Endothelial cell of umbilical vein (primary cell): ENCODE results near the gene IRS1. TPM values are rescaled to one million over a fixed set of nuclear protein-coding genes. Genes with fewer than 3 reads are reported as not detected.

Experiments used
- BruUV-seq: library from RNA; stranded (reverse); fragments of 400-500 nt; replicated peaks from 2 replicates; lab custom pipeline; 2021; lab: Mats Ljungman, UMichigan
- CTCF ChIA-PET: fragments of 300-600, 350-600 bp; sonication (Branson Sonifier 250); formaldehyde crosslinking; loops from one replicate; lab custom pipeline; 2021; ENCODE audit warnings: antibody characterized with exemption, inconsistent platforms; lab: Charles Lee
- POLR2A ChIA-PET: fragments of 300-600, 350-600 bp; sonication (Branson Sonifier 250); formaldehyde crosslinking; loops from one replicate; lab custom pipeline; 2021; ENCODE audit warnings: antibody characterized with exemption, inconsistent platforms; lab: Charles Lee
- DNase-seq: peaks from one replicate; pipeline ENCODE4 v3.0.0-alpha.2; 2011; ENCODE audit warnings: low read depth, low spot score
- FAIRE-seq: peaks from 2 replicates; lab custom pipeline; 2011; peaks lifted over from hg19 to GRCh38; lab: Jason Lieb, UNC
- H2AFZ ChIP-seq: 2 replicates; pipeline ENCODE4 v1.6.0; 2012; ENCODE audit warnings: low read depth, low read length, control low read depth, inconsistent platforms
- H3K27ac ChIP-seq: 2 replicates; pipeline ENCODE4 v1.5.1; 2011; ENCODE audit warnings: low read depth, mild to moderate bottlenecking, control low read depth, low read length, moderate library complexity; ENCODE audit not compliant: insufficient read depth
- H3K27me3 ChIP-seq, 2 experiments: 2 replicates each; pipeline versions ENCODE4 v1.6.0 to v1.6.1; 2011; ENCODE audit warnings: low read length in 2 of 2, mixed read lengths in 1 of 2; ENCODE audit not compliant: control insufficient read depth in 2 of 2, insufficient read depth in 2 of 2
- H3K36me3 ChIP-seq, 2 experiments: 2 replicates in 1 of 2; 3 replicates in 1 of 2; pipeline ENCODE4 v1.5.1; 2011; ENCODE audit warnings: low read length in 2 of 2, mild to moderate bottlenecking in 1 of 2, moderate library complexity in 1 of 2; ENCODE audit not compliant: control insufficient read depth in 2 of 2, insufficient read depth in 2 of 2; ENCODE audit errors: extremely low read depth in 1 of 2
- H3K4me1 ChIP-seq: 3 replicates; pipeline ENCODE4 v1.5.1; 2011; ENCODE audit warnings: mild to moderate bottlenecking, low read length; ENCODE audit not compliant: control insufficient read depth, insufficient read depth; ENCODE audit errors: extremely low read depth
- H3K4me2 ChIP-seq: 2 replicates; pipeline ENCODE4 v1.6.1; 2011; ENCODE audit warnings: low read length, control low read depth, mixed read lengths; ENCODE audit not compliant: insufficient read depth
- H3K4me3 ChIP-seq, 3 experiments: fragments of 200-600 bp in 1 of 3; sonication (generic), shearing (Covaris generic) in 1 of 3; replicated peaks in 1 of 3; 2 replicates each; pipeline ENCODE4 v1.5.1; 2011 to 2016; ENCODE audit warnings: control low read depth in 3 of 3, low read length in 3 of 3, mild to moderate bottlenecking in 2 of 3, inconsistent platforms in 1 of 3, low read depth in 1 of 3, moderate library complexity in 1 of 3; ENCODE audit not compliant: insufficient read depth in 1 of 3
- H3K79me2 ChIP-seq: 2 replicates; pipeline ENCODE4 v1.6.0; 2012; ENCODE audit warnings: low read length, inconsistent platforms; ENCODE audit not compliant: control insufficient read depth, insufficient read depth
- H3K9ac ChIP-seq: replicated peaks from 2 replicates; pipeline ENCODE3; 2011; ENCODE audit warnings: low read length, control low read depth; ENCODE audit not compliant: insufficient read depth; ENCODE audit errors: extremely low read depth
- H3K9me1 ChIP-seq: replicated peaks from 3 replicates; pipeline ENCODE4 v1.6.0; 2011; ENCODE audit warnings: mild to moderate bottlenecking, low read length; ENCODE audit not compliant: control insufficient read depth, insufficient read depth; ENCODE audit errors: extremely low read depth
- H3K9me3 ChIP-seq: replicated peaks from 2 replicates; pipeline ENCODE4 v1.5.1; 2012; ENCODE audit warnings: low read length, inconsistent platforms; ENCODE audit not compliant: control insufficient read depth, insufficient read depth
- H4K20me1 ChIP-seq: replicated peaks from 2 replicates; pipeline ENCODE3; 2011; ENCODE audit warnings: mild to moderate bottlenecking, low read length; ENCODE audit not compliant: control insufficient read depth, insufficient read depth; ENCODE audit errors: extremely low read depth
- EZH2 ChIP-seq: IDR thresholded peaks from 2 replicates; pipeline ENCODE4 v1.6.1; 2012; ENCODE audit warnings: borderline replicate concordance, low read depth, mild to moderate bottlenecking, moderate library complexity, low read length, inconsistent platforms; ENCODE audit not compliant: severe bottlenecking
- FOS ChIP-seq: IDR thresholded peaks from 2 replicates; pipeline ENCODE4 v1.6.1; 2011; ENCODE audit warnings: mild to moderate bottlenecking, low read length, moderate library complexity, borderline replicate concordance; ENCODE audit not compliant: insufficient read depth
- GATA2 ChIP-seq: IDR thresholded peaks from 2 replicates; pipeline ENCODE4 v1.7.0; 2011; ENCODE audit warnings: low read depth, mild to moderate bottlenecking, moderate library complexity, mixed read lengths, low read length; ENCODE audit not compliant: insufficient read length, insufficient read depth
- JUN ChIP-seq: IDR thresholded peaks from 2 replicates; pipeline ENCODE4 v1.6.1; 2011; ENCODE audit warnings: borderline replicate concordance, low read depth; ENCODE audit not compliant: insufficient read length, insufficient read depth
- MYC ChIP-seq: IDR thresholded peaks from one replicate; pipeline ENCODE4 v1.6.1; 2011; ENCODE audit warnings: mild to moderate bottlenecking, low read depth, low read length
- POLR2A ChIP-seq: IDR thresholded peaks from 2 replicates; pipeline ENCODE4 v1.6.1; 2012; ENCODE audit warnings: low read depth, mild to moderate bottlenecking, control low read depth, low read length
- POLR2AphosphoS5 ChIP-seq: IDR thresholded peaks from 2 replicates; pipeline ENCODE4 v1.6.1; 2012; ENCODE audit warnings: low read depth, mild to moderate bottlenecking, control low read depth, low read length, moderate library complexity; ENCODE audit not compliant: insufficient read depth
- dilution Hi-C: fragments of 300-500 bp; cut with MboI; formaldehyde crosslinking; loops from one replicate; pipeline ENCODE4 v1.15.0; 2019; ENCODE audit warnings: low sequenced_read_pairs; ENCODE audit not compliant: extremely low pct_ligation_motif_present
- intact Hi-C: fragments of 100-400 bp; cut with micrococcal nuclease; formaldehyde crosslinking; loops from one replicate; pipeline ENCODE4 v1.10.0; 2022
- polyA plus RNA-seq, 4 experiments: library from polyadenylated mRNA; depleted of rRNA in 3 of 4; stranded (reverse) in 3 of 4; unstranded in 1 of 4; fragments of >200 nt; gene quantifications; 2 replicates each; pipeline versions ENCODE4 v1.2.1 to v1.2.3, GENCODE V29; 2011 to 2012; ENCODE audit warnings: missing spikeins in 1 of 4
- total RNA-seq: library from RNA; stranded (reverse); gene quantifications from 2 replicates; pipeline ENCODE4 v1.2.3, GENCODE V29; 2021
- TF ChIP-seq, protein P1 (sequence below): IDR thresholded peaks from 2 replicates; pipeline ENCODE4 v1.6.1; 2011; ENCODE audit not compliant: insufficient read depth, insufficient read length
- TF ChIP-seq, protein P2 (sequence below), 2 donors: IDR thresholded peaks; 1 replicate in 1 of 2; 2 replicates in 1 of 2; pipeline ENCODE4 v1.5.1; 2011; ENCODE audit warnings: low read length in 2 of 2, mild to moderate bottlenecking in 2 of 2, moderate library complexity in 2 of 2, control low read depth in 1 of 2, inconsistent platforms in 1 of 2, low read depth in 1 of 2; ENCODE audit not compliant: insufficient read depth in 1 of 2; ENCODE audit errors: extremely low read depth in 1 of 2

Gene IRS1
- total and polyA plus RNA-seq, 2 donors (not counting 3 experiments of a cell fraction or from before 2014, with no cell fraction given): 0.10 to 0.11 TPM

DNA sequence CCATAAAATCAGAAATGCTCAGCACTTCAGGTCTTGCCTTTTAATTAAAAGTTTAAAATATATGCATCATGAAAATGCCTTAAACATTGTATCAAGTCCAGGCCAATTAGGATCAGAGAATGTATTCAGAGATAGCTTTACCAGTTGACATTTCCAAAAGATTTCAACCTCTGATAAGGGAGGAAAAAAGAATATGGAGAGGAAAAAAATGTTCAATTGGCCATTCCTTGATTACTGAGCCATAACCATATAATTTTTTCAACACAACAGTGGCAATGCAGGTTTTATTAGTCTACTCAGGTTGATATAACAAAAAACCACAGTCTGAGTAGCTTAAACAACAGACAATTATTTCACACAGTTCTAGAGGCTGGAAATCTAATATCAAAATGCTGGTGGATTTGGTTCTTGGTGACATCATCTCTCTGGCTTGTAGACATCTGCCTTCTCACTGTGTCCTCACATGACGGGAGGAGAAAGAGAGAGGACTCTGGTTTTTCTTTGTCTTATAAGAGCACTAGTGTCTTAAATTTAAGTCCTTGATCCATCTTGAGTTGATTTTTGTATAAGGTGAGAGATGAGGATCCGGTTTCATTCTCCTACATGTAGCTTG, 111.9 kb downstream of the IRS1 start:
- DNase-seq: no peak
- H3K36me3 ChIP-seq: no peaks in the 10 kb centered on the region
- H3K9me3 ChIP-seq: no peaks in the 10 kb centered on the region
- no peak overlapping the region for H3K4me3 ChIP-seq
- BruUV-seq: no TSS peak
- intact Hi-C loops: no loop called here
- no peak overlapping the region for H3K9ac ChIP-seq
- no peaks in the 10 kb centered on the region for H3K27me3 ChIP-seq
- ChIA-PET CTCF (no interaction called here), POLR2A (no interaction called here)
- H3K4me1 ChIP-seq: no peaks in the 10 kb centered on the region
- no peaks in the 10 kb centered on the region for H3K9me1 ChIP-seq
- no peak for FAIRE-seq
- no peaks in the 10 kb centered on the region for H4K20me1 ChIP-seq
- no peaks in the 10 kb centered on the region for H3K79me2 ChIP-seq
- no peak overlapping the region for H2AFZ ChIP-seq
- H3K27ac ChIP-seq: no peak overlapping the region
- H3K4me2 ChIP-seq: no peak overlapping the region
- dilution Hi-C loops: no loop called here
- TF ChIP-seq GATA2 (no peak), POLR2AphosphoS5 (no peak), POLR2A (no peak), MYC (no peak), EZH2 (no peak), JUN (no peak), FOS (no peak)
- TF ChIP-seq, protein P1, sequence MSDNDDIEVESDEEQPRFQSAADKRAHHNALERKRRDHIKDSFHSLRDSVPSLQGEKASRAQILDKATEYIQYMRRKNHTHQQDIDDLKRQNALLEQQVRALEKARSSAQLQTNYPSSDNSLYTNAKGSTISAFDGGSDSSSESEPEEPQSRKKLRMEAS: no peak
- TF ChIP-seq, protein P2, sequence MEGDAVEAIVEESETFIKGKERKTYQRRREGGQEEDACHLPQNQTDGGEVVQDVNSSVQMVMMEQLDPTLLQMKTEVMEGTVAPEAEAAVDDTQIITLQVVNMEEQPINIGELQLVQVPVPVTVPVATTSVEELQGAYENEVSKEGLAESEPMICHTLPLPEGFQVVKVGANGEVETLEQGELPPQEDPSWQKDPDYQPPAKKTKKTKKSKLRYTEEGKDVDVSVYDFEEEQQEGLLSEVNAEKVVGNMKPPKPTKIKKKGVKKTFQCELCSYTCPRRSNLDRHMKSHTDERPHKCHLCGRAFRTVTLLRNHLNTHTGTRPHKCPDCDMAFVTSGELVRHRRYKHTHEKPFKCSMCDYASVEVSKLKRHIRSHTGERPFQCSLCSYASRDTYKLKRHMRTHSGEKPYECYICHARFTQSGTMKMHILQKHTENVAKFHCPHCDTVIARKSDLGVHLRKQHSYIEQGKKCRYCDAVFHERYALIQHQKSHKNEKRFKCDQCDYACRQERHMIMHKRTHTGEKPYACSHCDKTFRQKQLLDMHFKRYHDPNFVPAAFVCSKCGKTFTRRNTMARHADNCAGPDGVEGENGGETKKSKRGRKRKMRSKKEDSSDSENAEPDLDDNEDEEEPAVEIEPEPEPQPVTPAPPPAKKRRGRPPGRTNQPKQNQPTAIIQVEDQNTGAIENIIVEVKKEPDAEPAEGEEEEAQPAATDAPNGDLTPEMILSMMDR (IDR thresholded peaks at IDR 0.05; ENCODE audit: extremely low read depth in 1 of 2, insufficient read depth in 1 of 2, low read depth in 1 of 2, low read length in 2 of 2): no peak
